ENCODE data around the gene CSKMT.
"Not testable (repeated sequence)": the region's sequence is repeated elsewhere in the genome, so short reads cannot be mapped to it uniquely, and the experiment has no call there.

Gene CSKMT
- total RNA-seq = 4.2 to 17.1 (median 6.6) reads per million in 4 experiments

GRCh38 chr11:62665075-62665598 lies at the start of gene CSKMT, which contains the start of gene C11orf98:
Gene CSKMT (plus strand): TSS chr11:62665312. CDS start chr11:62665880, 568 bp downstream.
Gene C11orf98 (minus strand): TSS chr11:62665210. CDS start chr11:62665169, 41 bp downstream.
- DNase-seq = peak; percentile 93

GRCh38 chr11:62615521-62615920 lies 49.6 kb upstream of the CSKMT start:
- DNase-seq = no peak

- DNase-seq = not testable (repeated sequence)
Measured at GRCh38 chr11:62616957-62617356, 48.2 kb upstream of the CSKMT start.

GRCh38 chr11:62621027-62621566 lies 44.0 kb upstream of the CSKMT start:
- DNase-seq = no peak

- peak; percentile 92 for DNase-seq
Measured at GRCh38 chr11:62621567-62622470, 43.3 kb upstream of the CSKMT start, which contains the start of gene B3GAT3. Gene B3GAT3 (minus strand): TSS chr11:62621986. CDS start chr11:62621947, 39 bp downstream.

GRCh38 chr11:62622476-62623089 lies 42.5 kb upstream of the CSKMT start:
- no peak for DNase-seq

GRCh38 chr11:62627713-62628112 lies 37.4 kb upstream of the CSKMT start:
- DNase-seq = no peak

GRCh38 chr11:62632492-62632891 lies 32.6 kb upstream of the CSKMT start:
- no peak for DNase-seq

- DNase-seq = no peak
Measured at GRCh38 chr11:62644220-62644619, 20.9 kb upstream of the CSKMT start.

- DNase-seq = no peak
Measured at GRCh38 chr11:62645671-62645945, 19.5 kb upstream of the CSKMT start.

- peak; percentile 99 for DNase-seq
Measured at GRCh38 chr11:62645946-62646824, 18.9 kb upstream of the CSKMT start, which contains the start of gene GANAB. Gene GANAB (minus strand): TSS chr11:62646613. CDS start chr11:62646599, 14 bp downstream.

GRCh38 chr11:62646825-62647608 lies 18.1 kb upstream of the CSKMT start:
- no peak for DNase-seq

- no peak for DNase-seq
Measured at GRCh38 chr11:62647609-62648005, 17.5 kb upstream of the CSKMT start.

- DNase-seq = no peak
Measured at GRCh38 chr11:62648185-62648966, 16.7 kb upstream of the CSKMT start.

GRCh38 chr11:62648967-62649364 lies 16.1 kb upstream of the CSKMT start:
- DNase-seq = no peak

- DNase-seq = no peak
Measured at GRCh38 chr11:62649486-62649885, 15.6 kb upstream of the CSKMT start.

- not testable (repeated sequence) for DNase-seq
Measured at GRCh38 chr11:62650283-62650682, 14.8 kb upstream of the CSKMT start.

- no peak for DNase-seq
Measured at GRCh38 chr11:62652161-62653006, 12.7 kb upstream of the CSKMT start.

GRCh38 chr11:62654297-62654696 lies 10.8 kb upstream of the CSKMT start:
- no peak for DNase-seq

All from effector CD8-positive, alpha-beta T cell (primary cell).